PC-9 (cell line): ENCODE data around the gene MAD2L1. TPM values are rescaled to one million over a fixed set of nuclear protein-coding genes. Genes with fewer than 3 reads are reported as not detected.
A peak's percentile ranks its signal among the peaks of the same experiment; 100 is the strongest.

Experiments used
- BruUV-seq: library from RNA; stranded (reverse); fragments of 400-500 nt; replicated peaks from 2 replicates; lab custom pipeline; 2021; lab: Mats Ljungman, UMichigan
- CTCF ChIA-PET: fragments of 300-600 bp; sonication (Branson Sonifier 250); formaldehyde crosslinking; loops from one replicate; lab custom pipeline; 2022; ENCODE audit warnings: antibody characterized with exemption; lab: Charles Lee
- POLR2A ChIA-PET: fragments of 300-600 bp; sonication (Branson Sonifier 250); formaldehyde crosslinking; loops from one replicate; lab custom pipeline; 2022; ENCODE audit warnings: antibody characterized with exemption; ENCODE audit not compliant: unreplicated experiment; lab: Charles Lee
- DNase-seq, 2 experiments: peaks; one replicate each; pipeline versions ENCODE4 v3.0.0 to v3.0.0-alpha.2; 2015 to 2022; ENCODE audit warnings: mixed read lengths in 1 of 2
- H2AFZ ChIP-seq: fragments of 200-600 bp; sonication (generic); 2 replicates; pipeline ENCODE4 v1.8.1; 2017; ENCODE audit warnings: antibody characterized with exemption
- H3F3A ChIP-seq: fragments of 200-600 bp; sonication (generic); 2 replicates; pipeline ENCODE4 v1.8.1; 2017; ENCODE audit warnings: antibody characterized with exemption, mild to moderate bottlenecking, low read depth; ENCODE audit not compliant: insufficient read depth
- H3K27ac ChIP-seq: fragments of 200-600 bp; sonication (generic); 2 replicates; pipeline ENCODE4 v1.6.1; 2016; ENCODE audit warnings: mixed run types
- H3K27me3 ChIP-seq: fragments of 200-600 bp; sonication (generic); 2 replicates; pipeline ENCODE4 v1.6.1; 2016; ENCODE audit warnings: low read depth, mixed run types; ENCODE audit not compliant: insufficient read depth
- H3K36me3 ChIP-seq: fragments of 200-600 bp; sonication (generic); 2 replicates; pipeline ENCODE4 v1.6.1; 2016; ENCODE audit warnings: low read depth, mixed run types
- H3K4me1 ChIP-seq: fragments of 200-600 bp; sonication (generic); replicated peaks from 2 replicates; pipeline ENCODE4 v1.6.1; 2016; ENCODE audit warnings: mixed run types; ENCODE audit not compliant: insufficient read depth
- H3K4me2 ChIP-seq: fragments of 200-600 bp; sonication (generic); 2 replicates; pipeline ENCODE4 v1.6.1; 2017; ENCODE audit warnings: mixed run types
- H3K4me3 ChIP-seq: fragments of 200-600 bp; sonication (generic); 2 replicates; pipeline ENCODE4 v1.6.1; 2016; ENCODE audit warnings: mixed run types
- H3K79me2 ChIP-seq: fragments of 200-600 bp; sonication (generic); 2 replicates; pipeline ENCODE4 v1.6.1; 2017; ENCODE audit warnings: low read depth, mixed run types
- H3K9me2 ChIP-seq: fragments of 200-600 bp; sonication (generic); 2 replicates; pipeline ENCODE4 v1.8.1; 2017; ENCODE audit warnings: mild to moderate bottlenecking; ENCODE audit not compliant: insufficient read depth
- H3K9me3 ChIP-seq: fragments of 200-600 bp; sonication (generic); 2 replicates; pipeline ENCODE4 v1.8.1; 2016; ENCODE audit warnings: low read depth; ENCODE audit not compliant: insufficient read depth
- H4K20me1 ChIP-seq: fragments of 200-600 bp; sonication (generic); 2 replicates; pipeline ENCODE4 v1.8.1; 2017; ENCODE audit not compliant: insufficient read depth
- CTCF ChIP-seq: fragments of 200-600 bp; sonication (generic); conservative IDR thresholded peaks from 2 replicates; pipeline ENCODE4 v1.6.1; 2017; ENCODE audit warnings: mixed run types, antibody characterized with exemption, mild to moderate bottlenecking, moderate library complexity
- EZH2 ChIP-seq: fragments of 200-600 bp; sonication (generic); IDR thresholded peaks from 2 replicates; pipeline ENCODE4 v1.8.0; 2017; ENCODE audit warnings: antibody characterized with exemption, low read depth
- intact Hi-C: fragments of 100-400 bp; cut with micrococcal nuclease; formaldehyde crosslinking; loops from one replicate; pipeline ENCODE4 v1.10.0; 2022; ENCODE audit not compliant: unreplicated experiment
- total RNA-seq: library from RNA; stranded (reverse); gene quantifications from 2 replicates; pipeline ENCODE4 v1.2.3, GENCODE V29; 2021

MAD2L1 gene
- total RNA-seq, 1 experiment from 2014 or later = 34.4 TPM

GRCh38 chr4:120034913-120035312 lies 31.7 kb downstream of the MAD2L1 start:
- CTCF ChIA-PET = interaction anchor here (0.6 kb wide), 1 partner anchor 171 kb away, joined by 10 read pairs; no protein-coding TSS in a partner anchor

GRCh38 chr4:120026853-120027252 lies 39.8 kb downstream of the MAD2L1 start:
- no peak for DNase-seq
- H4K20me1 ChIP-seq = no peaks in the 10 kb centered on the region
- no TSS peak for BruUV-seq
- H3K79me2 ChIP-seq = no peaks in the 10 kb centered on the region
- H3K4me1 ChIP-seq = no peaks in the 10 kb centered on the region
- H2AFZ ChIP-seq = no peak overlapping the region
- H3K4me2 ChIP-seq = no peak overlapping the region
- no peak for TF ChIP-seq CTCF
- TF ChIP-seq EZH2 = no peak
- no peaks in the 10 kb centered on the region for H3K27me3 ChIP-seq
- no peak overlapping the region for H3K4me3 ChIP-seq
- no peak overlapping the region for H3K27ac ChIP-seq
- H3K9me3 ChIP-seq = no peaks in the 10 kb centered on the region
- no peaks in the 10 kb centered on the region for H3K36me3 ChIP-seq
- H3F3A ChIP-seq = no peaks in the 10 kb centered on the region
- ChIA-PET POLR2A (no interaction called here), CTCF (no interaction called here)
- intact Hi-C loops = no loop called here
- H3K9me2 ChIP-seq = no peaks in the 10 kb centered on the region

More at GRCh38 chr4:120034913-120035312, 31.7 kb downstream of the MAD2L1 start:
- no peaks in the 10 kb centered on the region for H3K9me2 ChIP-seq
- POLR2A ChIA-PET = no interaction called here
- no peak overlapping the region for H3K4me2 ChIP-seq
- intact Hi-C loops = no loop called here
- TF ChIP-seq CTCF = no peak
- TF ChIP-seq EZH2 = no peak
- no peak for DNase-seq
- no peak overlapping the region for H3K4me3 ChIP-seq
- H3K27me3 ChIP-seq = no peaks in the 10 kb centered on the region
- no peaks in the 10 kb centered on the region for H3K36me3 ChIP-seq
- H3K4me1 ChIP-seq = 0 out of 2 replicates have a peak, but pooled peaks cover 6% of the 10 kb centered on the region
- no peak overlapping the region for H3K27ac ChIP-seq
- no peaks in the 10 kb centered on the region for H4K20me1 ChIP-seq
- no TSS peak for BruUV-seq
- no peaks in the 10 kb centered on the region for H3F3A ChIP-seq
- no peaks in the 10 kb centered on the region for H3K79me2 ChIP-seq
- peak overlapping the region; percentile 27; the same call in 1 of the 2 replicates for H2AFZ ChIP-seq
- no peaks in the 10 kb centered on the region for H3K9me3 ChIP-seq

- Histone ChIP-seq H3K36me3 (no peaks in the 10 kb centered on the region), H3K27ac (no peak overlapping the region), H3K4me2 (no peak overlapping the region), H3K4me3 (no peak overlapping the region), H2AFZ (no peak overlapping the region), H3K9me2 (no peaks in the 10 kb centered on the region), H3K79me2 (no peaks in the 10 kb centered on the region), H3K4me1 (no peaks in the 10 kb centered on the region), H3K27me3 (no peaks in the 10 kb centered on the region), H4K20me1 (no peaks in the 10 kb centered on the region), H3F3A (no peaks in the 10 kb centered on the region), H3K9me3 (no peaks in the 10 kb centered on the region)
- no peak for DNase-seq
- no peak for TF ChIP-seq EZH2
- no peak for TF ChIP-seq CTCF
- intact Hi-C loops = no loop called here
- CTCF ChIA-PET = no interaction called here
- BruUV-seq = no TSS peak
- POLR2A ChIA-PET = no interaction called here
Measured at GRCh38 chr4:120025516-120025915, 41.1 kb downstream of the MAD2L1 start.
